ENCODE measurements around the gene ALKBH6.

The ALKBH6 gene

GRCh38 chr19:36030264-36031148 is 16.5 kb upstream of the ALKBH6 start:
- DNase-seq = no peak

- DNase-seq = no peak
Measured at GRCh38 chr19:36028313-36029041, 14.5 kb upstream of the ALKBH6 start.

GRCh38 chr19:36027696-36028095 is 13.7 kb upstream of the ALKBH6 start:
- no peak for DNase-seq

GRCh38 chr19:36026091-36026876 is 12.3 kb upstream of the ALKBH6 start:
- DNase-seq = no peak

GRCh38 chr19:36025541-36025940 is 11.5 kb upstream of the ALKBH6 start:
- DNase-seq = no peak

GRCh38 chr19:36023432-36023831 is 9.4 kb upstream of the ALKBH6 start:
- no peak for DNase-seq

GRCh38 chr19:36019061-36019670 is 5.2 kb upstream of the ALKBH6 start:
- no peak for DNase-seq

- DNase-seq = no peak
Measured at GRCh38 chr19:36013280-36014011, 567 bp downstream of the ALKBH6 start.

GRCh38 chr19:36010402-36010801 is 3.6 kb downstream of the ALKBH6 start:
- no peak for DNase-seq

GRCh38 chr19:36009633-36010379 is 4.2 kb downstream of the ALKBH6 start:
- DNase-seq = no peak

GRCh38 chr19:36009220-36009619 is 4.8 kb downstream of the ALKBH6 start:
- peak; percentile 3 for DNase-seq

- DNase-seq = peak; percentile 32
Measured at GRCh38 chr19:36008336-36008978, 5.6 kb downstream of the ALKBH6 start, which contains the start of gene SYNE4. SYNE4 (minus strand) TSS chr19:36008813; CDS start chr19:36008681, 132 bp downstream.

- DNase-seq = no peak
Measured at GRCh38 chr19:36006955-36007354, 7.1 kb downstream of the ALKBH6 start.

- DNase-seq = no peak
Measured at GRCh38 chr19:36003284-36003683, 10.7 kb downstream of the ALKBH6 start.

GRCh38 chr19:36001605-36002004 is 12.4 kb downstream of the ALKBH6 start:
- DNase-seq = no peak

- DNase-seq = no peak
Measured at GRCh38 chr19:35996777-35997176, 17.2 kb downstream of the ALKBH6 start.

GRCh38 chr19:35995048-35995993 is 18.7 kb downstream of the ALKBH6 start, which contains the start of gene SDHAF1:
SDHAF1 (plus strand) TSS chr19:35995188; CDS start chr19:35995275, 87 bp downstream.
- DNase-seq = peak; percentile 83

- no peak for DNase-seq
Measured at GRCh38 chr19:35993923-35994598, 20.0 kb downstream of the ALKBH6 start.

Measured in NCI-H2029 treated with DMSO at 0.1 percent for 48 hours (cell line).